LNCaP clone FGC (cell line): ENCODE data around the gene WNT9B.

Experiments
- DNase-seq: peaks from one replicate; pipeline ENCODE4 v3.0.0-alpha.2; 2011; ENCODE audit warnings: low read depth
- H3K4me3 ChIP-seq: 2 replicates; pipeline ENCODE4 v1.5.1; 2011; ENCODE audit warnings: mild to moderate bottlenecking, low read depth, low read length, control low read depth
- TF ChIP-seq, protein P1 (sequence below): IDR thresholded peaks from 2 replicates; pipeline ENCODE4 v1.5.1; 2012; ENCODE audit warnings: mild to moderate bottlenecking; ENCODE audit not compliant: control insufficient read depth, insufficient read depth; ENCODE audit errors: extremely low read depth

WNT9B gene

DNA sequence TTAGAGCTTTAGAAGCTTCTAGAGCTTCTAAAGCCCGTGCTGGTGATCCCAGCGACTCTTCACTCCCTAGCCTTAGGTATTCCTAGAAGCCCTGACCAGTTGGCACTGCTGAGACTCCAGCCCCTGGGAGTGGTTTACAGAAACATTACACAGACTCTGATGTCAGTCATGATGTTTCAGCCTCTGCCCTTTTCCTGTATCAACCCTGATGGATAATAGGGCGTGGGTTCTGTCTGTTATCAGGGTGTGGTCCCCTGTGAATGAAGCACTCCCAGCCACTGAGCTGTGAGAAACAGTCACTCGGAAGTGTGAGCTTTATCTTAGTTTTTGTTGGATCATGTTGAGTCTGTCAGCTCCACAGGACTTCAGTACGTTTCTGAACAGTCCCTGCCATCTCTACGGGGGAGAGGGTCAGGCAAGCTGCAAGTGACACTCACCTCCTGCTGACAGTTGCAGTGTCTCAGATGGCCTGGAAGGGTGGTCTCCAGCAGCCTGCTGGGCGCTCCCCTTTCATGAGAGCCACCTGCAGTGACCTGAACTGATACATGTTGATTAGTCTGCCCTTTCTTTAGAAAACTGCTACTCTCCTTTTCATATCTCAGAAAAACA lies 84.4 kb downstream of the WNT9B start:
- TF ChIP-seq, protein P1, sequence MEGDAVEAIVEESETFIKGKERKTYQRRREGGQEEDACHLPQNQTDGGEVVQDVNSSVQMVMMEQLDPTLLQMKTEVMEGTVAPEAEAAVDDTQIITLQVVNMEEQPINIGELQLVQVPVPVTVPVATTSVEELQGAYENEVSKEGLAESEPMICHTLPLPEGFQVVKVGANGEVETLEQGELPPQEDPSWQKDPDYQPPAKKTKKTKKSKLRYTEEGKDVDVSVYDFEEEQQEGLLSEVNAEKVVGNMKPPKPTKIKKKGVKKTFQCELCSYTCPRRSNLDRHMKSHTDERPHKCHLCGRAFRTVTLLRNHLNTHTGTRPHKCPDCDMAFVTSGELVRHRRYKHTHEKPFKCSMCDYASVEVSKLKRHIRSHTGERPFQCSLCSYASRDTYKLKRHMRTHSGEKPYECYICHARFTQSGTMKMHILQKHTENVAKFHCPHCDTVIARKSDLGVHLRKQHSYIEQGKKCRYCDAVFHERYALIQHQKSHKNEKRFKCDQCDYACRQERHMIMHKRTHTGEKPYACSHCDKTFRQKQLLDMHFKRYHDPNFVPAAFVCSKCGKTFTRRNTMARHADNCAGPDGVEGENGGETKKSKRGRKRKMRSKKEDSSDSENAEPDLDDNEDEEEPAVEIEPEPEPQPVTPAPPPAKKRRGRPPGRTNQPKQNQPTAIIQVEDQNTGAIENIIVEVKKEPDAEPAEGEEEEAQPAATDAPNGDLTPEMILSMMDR: no peak
- no peak for DNase-seq
- H3K4me3 ChIP-seq: no peak overlapping the region
